GM21717 (cell line): ENCODE measurements around the gene TRAPPC2L.

ENCODE experiments used
- ATAC-seq: cut with Tn5 transposase; IDR thresholded peaks from one replicate; pipeline ENCODE4 v1.9.1; 2021; ENCODE audit warnings: mild to moderate bottlenecking, moderate library complexity; ENCODE audit not compliant: unreplicated experiment

The TRAPPC2L gene

GRCh38 chr16:88856122-88856827, 652 bp upstream of the TRAPPC2L start:
- no peak for ATAC-seq

DNA sequence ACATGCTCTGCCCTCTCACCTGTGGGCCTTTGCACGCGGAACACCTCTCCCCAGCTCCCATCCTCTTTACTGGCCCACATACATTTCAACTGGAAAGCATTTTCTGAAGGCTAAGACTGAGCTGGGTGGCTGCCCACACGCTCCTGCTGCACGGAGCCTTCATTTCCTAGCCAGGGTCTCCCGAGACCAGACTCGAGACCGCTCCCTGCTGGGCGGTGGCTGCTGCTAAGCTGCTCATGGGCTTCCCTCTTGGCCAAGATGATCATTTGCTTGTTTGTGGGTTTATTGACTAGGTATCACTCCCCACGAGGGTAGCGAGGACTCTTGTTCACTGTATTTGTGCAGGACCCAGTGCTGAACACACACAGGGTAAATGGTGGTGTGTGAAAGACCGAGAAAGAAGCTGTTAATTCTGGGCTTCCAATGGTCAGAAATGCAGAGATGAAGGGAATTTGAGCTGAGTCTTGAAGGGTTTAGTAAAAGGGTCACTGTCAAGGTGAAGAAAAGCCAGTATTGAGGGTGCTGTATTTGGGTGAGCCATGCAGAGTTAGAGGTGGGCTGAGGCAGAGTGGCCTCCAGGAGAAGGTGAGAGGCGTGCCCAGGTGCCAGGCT, 907 bp downstream of the TRAPPC2L start:
- ATAC-seq = no peak

GRCh38 chr16:88859381-88860091, 2.6 kb downstream of the TRAPPC2L start:
- no peak for ATAC-seq

- no peak for ATAC-seq
Measured at GRCh38 chr16:88861359-88861758, 4.4 kb downstream of the TRAPPC2L start.

DNA sequence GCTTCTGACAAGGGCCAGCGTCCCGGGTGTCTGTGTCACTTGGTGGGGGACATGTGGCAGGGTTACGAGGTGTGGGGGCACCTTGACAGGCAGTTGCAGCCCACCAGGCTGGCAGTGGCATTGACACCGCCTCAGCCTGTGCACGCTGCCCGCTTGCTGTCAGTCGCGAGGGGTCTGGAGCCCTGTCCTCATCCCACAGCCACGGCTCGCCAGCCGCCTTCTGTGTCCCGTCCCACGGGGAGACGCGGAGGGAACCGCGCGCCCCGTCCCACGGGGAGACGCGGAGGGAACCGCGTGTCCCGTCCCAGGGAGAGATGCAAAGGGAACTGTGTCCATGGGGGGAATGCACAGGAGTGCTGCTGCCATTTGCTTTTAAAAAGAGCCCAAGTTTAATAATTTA, 6.0 kb downstream of the TRAPPC2L start:
- no peak for ATAC-seq

DNA sequence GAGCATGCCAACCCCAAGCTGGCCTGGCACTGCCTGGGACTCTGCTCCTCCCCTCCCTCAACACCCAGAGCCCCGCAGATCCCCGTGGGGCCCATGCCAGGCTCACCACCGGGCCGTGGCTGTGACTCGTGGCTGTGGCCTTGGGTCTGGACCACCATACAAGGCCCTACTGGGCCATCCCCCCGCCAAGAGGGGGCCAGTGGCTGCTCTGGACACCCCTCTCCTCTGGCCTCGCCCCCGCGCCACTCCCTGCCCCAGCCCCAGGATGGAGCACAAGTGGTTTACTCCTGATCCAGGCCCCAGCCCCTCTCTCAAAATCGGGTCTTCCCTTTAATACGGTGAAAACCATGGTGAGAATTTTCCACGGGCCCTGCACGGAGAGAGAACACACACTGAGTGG, 6.5 kb downstream of the TRAPPC2L start:
- no peak for ATAC-seq

GRCh38 chr16:88864099-88864498, 7.2 kb downstream of the TRAPPC2L start:
- ATAC-seq = no peak

- ATAC-seq = no peak
Measured at GRCh38 chr16:88864521-88864920, 7.6 kb downstream of the TRAPPC2L start.

DNA sequence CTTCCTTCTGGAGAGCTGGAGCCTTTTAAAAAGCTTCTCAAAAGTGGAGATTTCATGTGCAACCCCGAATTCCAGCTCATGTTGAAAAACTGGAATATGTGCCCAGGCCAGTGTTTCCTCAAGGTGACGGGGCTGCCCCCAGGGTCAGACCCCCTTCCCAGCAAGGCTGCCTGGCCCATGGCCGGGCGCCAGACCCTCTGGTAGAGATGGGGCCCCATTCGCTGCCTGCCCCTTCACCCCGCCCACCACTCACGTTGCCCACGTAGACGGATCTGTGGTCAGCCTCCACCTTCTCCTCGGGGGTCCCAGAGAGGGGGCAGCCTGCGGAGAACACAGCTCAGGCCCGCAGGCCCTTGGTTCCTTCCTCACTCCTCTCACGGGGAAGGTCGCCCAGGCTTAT, 8.4 kb downstream of the TRAPPC2L start:
- ATAC-seq = no peak

DNA sequence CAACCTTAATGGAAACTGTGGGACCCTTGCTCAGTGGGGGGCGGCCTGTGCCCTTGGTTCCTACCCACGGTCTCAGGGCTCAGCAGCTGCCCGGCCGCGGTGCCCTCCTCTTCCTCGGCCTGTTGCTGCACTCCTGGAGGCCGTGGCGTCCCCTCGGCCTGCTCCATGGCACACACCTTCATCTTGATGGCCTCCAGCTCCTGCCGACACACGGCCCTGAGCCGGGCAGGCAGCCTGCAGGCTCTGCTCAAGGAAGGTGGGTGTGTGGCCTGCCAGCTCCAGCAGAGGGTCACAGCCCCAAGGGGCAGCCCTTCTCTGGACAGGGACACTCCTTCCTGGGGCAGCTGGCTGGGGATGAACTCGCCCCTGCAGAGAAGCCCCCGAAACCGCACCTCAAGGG, 8.8 kb downstream of the TRAPPC2L start:
- ATAC-seq = no peak

GRCh38 chr16:88866151-88866920, 9.4 kb downstream of the TRAPPC2L start, which contains the start of gene PABPN1L:
Gene PABPN1L, minus strand, starts transcription at chr16:88866660. Its CDS starts 54 bp downstream, at chr16:88866606.
- no peak for ATAC-seq

GRCh38 chr16:88867581-88868246, 10.8 kb downstream of the TRAPPC2L start:
- ATAC-seq = no peak

DNA sequence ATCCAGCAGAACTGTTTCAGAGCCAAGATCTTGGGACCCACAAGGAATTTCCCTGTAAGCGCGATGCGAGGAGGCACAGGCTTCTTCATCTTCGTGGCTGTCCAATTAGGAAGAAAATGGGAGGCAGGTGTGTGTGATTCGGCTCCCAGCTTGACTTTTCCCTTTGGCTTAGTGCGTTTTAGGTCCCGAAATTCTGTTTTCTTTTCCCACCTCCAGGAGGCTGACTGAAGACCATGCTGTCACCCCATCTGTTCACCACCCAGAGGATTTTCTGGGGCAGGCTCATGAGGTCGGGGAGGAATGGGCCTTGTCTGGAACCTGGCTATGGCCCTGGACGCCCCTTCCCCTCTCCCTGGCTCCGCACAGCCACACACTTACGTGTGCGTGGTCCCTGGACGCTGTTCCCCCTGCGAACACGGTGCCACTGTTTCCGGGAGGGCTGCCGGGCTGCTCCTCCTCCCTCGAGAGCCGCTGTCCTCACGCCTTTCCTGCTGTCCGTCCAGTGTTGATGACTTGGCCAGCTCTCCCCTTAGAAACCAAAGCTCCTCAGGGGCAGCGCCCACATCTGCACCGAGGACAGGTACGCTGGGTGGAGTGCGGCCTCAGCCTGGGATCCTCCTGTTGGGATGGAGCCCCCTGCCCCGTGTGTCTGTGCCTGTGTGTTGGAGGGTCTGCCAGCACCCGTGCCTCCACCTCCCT, 12.2 kb downstream of the TRAPPC2L start:
- no peak for ATAC-seq

DNA sequence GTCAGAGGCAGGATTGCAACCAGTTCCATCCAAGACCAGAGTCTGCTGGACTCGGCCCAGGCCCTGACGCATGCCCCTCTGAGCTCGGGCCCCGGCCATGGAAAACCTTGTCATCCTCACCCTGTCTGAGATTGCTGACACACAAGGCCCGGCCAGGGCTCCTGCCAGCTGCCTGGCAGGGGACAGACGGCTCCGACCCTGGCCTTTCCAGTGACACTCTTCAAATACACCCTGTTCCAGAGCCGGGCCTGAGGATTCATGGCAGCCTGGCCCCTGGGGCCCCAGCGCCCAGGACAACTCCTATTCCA, 12.7 kb downstream of the TRAPPC2L start:
- no peak for ATAC-seq

DNA sequence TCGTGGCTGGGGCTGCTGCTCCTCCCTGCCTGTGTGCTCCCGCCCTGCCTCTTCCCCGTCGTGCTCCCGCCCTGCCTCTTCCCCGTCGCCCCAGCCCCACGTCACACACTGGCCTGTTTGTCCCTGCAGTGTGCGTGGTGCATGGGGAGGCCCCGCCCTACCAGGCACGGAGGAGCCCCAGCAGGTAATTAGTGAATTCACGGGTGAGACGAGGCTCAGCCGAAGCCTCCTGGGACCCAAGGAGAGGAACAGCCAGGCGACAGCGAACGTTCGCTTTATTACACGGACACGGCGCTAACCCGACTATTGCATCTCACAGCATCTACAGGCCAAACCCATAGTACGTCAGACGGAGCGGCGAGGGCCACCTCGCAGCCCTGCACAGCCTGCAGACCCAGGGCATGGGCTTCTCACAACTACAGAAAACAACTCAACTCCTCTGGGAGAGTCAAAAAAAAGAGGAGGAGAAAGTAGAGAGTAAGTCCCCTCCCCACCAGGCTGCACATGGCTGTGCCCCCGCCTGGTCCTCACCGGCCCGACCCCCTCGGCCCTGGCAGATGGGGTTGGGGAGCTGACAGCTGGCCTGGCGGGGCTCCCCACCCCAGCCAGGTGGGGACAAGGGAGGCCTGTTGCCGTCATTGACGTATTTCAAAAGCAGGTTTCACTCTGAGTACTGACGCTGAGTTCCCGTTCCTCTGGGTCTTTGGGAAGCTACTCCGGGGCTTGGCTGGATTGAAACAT, 13.9 kb downstream of the TRAPPC2L start:
- no peak for ATAC-seq

GRCh38 chr16:88871349-88871702, 14.4 kb downstream of the TRAPPC2L start:
- ATAC-seq = no peak

DNA sequence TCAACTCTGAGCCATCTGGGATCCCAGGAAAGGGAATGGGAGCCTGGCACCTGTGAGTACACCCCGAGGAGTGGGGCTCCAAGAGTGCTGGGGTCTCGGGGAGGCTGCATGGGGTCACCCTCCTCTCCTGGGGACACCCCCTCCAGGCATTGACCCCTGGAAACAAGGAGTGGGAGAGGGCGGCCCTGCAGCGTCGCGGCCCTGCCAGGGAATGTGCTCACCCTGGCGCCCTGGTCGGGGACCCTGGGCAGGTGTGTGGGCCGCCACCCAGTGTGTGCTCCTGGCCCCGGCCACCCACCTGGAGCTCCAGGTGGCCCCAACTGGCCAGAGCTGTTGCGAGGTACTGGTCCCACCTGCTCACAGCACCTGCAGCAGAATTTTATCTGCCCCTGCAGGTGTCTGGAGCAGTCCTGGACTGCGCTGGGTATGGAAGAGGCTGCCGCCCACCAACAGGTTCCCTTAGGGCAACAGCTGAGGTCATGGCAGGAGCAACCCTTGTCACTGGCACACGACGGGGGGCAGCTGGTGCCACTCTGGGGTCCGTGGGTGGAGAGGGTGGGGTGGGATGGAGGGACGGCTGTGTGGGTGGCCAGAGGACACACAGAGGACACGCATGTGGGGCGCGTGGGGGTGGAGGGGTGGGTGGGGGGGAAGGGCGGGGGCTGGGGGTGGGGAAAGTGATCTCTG, 14.9 kb downstream of the TRAPPC2L start:
- ATAC-seq = no peak

GRCh38 chr16:88872650-88873331, 15.9 kb downstream of the TRAPPC2L start:
- no peak for ATAC-seq
